HL-60 (cell line): Measurements from ENCODE around the gene TMEM151A.

Experiments used
- CTCF ChIP-seq: IDR thresholded peaks from one replicate; pipeline ENCODE4 v1.5.1; 2011; ENCODE audit warnings: low read length, control low read depth, inconsistent platforms; ENCODE audit not compliant: insufficient read depth
- GABPA ChIP-seq: IDR thresholded peaks from 2 replicates; pipeline ENCODE4 v1.6.1; 2012; ENCODE audit warnings: low read depth
- POLR2AphosphoS5 ChIP-seq: IDR thresholded peaks from 2 replicates; pipeline ENCODE4 v1.6.1; 2012; ENCODE audit warnings: low read depth
- REST ChIP-seq: IDR thresholded peaks from 2 replicates; pipeline ENCODE4 v1.6.1; 2012; ENCODE audit warnings: low read depth; ENCODE audit not compliant: insufficient replicate concordance

DNA sequence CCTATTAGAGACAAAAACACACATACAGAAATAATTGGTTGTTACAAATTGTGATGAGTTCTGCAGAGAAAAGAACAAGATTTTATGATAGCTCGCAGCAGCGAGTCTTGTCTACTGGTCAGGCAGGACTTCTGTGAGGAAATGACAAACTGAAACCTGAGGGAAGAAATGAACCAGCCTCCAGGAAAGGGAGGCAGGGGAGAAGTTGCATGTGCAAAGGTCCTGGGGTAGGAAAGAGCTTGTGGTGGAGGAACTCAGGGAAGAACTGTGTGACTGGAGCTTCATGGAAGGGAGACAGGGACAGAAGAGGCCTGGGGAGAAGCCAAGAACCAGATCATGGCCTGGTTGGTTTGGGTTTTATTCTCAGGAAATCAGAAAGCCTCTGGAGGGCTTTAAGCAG, 32.5 kb upstream of the TMEM151A start:
- TF ChIP-seq POLR2AphosphoS5, result no peak
- no peak for TF ChIP-seq CTCF
- no peak for TF ChIP-seq REST
- no peak for TF ChIP-seq GABPA
